GM23338 (cell line): ENCODE measurements around the gene SP9. TPM values are rescaled to one million over a fixed set of nuclear protein-coding genes. Genes with fewer than 3 reads are reported as not detected.

ENCODE experiments used
- ATAC-seq: fragments of 200-7000 bp; cut with Tn5 transposase; 3 replicates; pipeline ENCODE4 v1.9.1; 2020
- DNase-seq: peaks from one replicate; pipeline ENCODE4 v3.0.0-alpha.2; 2015; ENCODE audit warnings: low spot score
- H2AFZ ChIP-seq: fragments of 200-600 bp; sonication (generic); 2 replicates; pipeline ENCODE4 v1.8.0; 2016; ENCODE audit warnings: antibody characterized with exemption, mild to moderate bottlenecking, moderate library complexity
- H3F3A ChIP-seq: fragments of 200-600 bp; sonication (generic); replicated peaks from 2 replicates; pipeline ENCODE4 v1.8.0; 2017; ENCODE audit warnings: antibody characterized with exemption, mixed run types, low read depth
- H3K27ac ChIP-seq: fragments of 200-600 bp; sonication (generic); 2 replicates; pipeline ENCODE4 v1.6.1; 2016; ENCODE audit warnings: low read depth
- H3K27me3 ChIP-seq: fragments of 200-600 bp; sonication (generic); 2 replicates; pipeline ENCODE4 v1.8.0; 2016; ENCODE audit warnings: mild to moderate bottlenecking, mixed run types, moderate library complexity; ENCODE audit not compliant: insufficient read depth
- H3K36me3 ChIP-seq: fragments of 200-600 bp; sonication (generic); 2 replicates; pipeline ENCODE4 v1.8.0; 2016; ENCODE audit warnings: mild to moderate bottlenecking; ENCODE audit not compliant: insufficient read depth
- H3K4me1 ChIP-seq: fragments of 200-600 bp; sonication (generic); 2 replicates; pipeline ENCODE4 v1.8.0; 2016; ENCODE audit warnings: mild to moderate bottlenecking, moderate library complexity; ENCODE audit not compliant: insufficient read depth
- H3K4me2 ChIP-seq: fragments of 200-600 bp; sonication (generic); 2 replicates; pipeline ENCODE4 v1.7.1; 2017; ENCODE audit warnings: mixed run types
- H3K4me3 ChIP-seq: fragments of 200-600 bp; sonication (generic); 2 replicates; pipeline ENCODE4 v1.6.1; 2016; ENCODE audit warnings: mixed run types
- H3K79me2 ChIP-seq: fragments of 200-600 bp; sonication (generic); replicated peaks from 2 replicates; pipeline ENCODE4 v1.8.0; 2017; ENCODE audit warnings: mild to moderate bottlenecking; ENCODE audit not compliant: insufficient read depth
- H3K9me2 ChIP-seq: fragments of 200-600 bp; sonication (generic); 2 replicates; pipeline ENCODE4 v1.8.0; 2017; ENCODE audit not compliant: insufficient read depth
- H4K20me1 ChIP-seq: fragments of 200-600 bp; sonication (generic); replicated peaks from 2 replicates; pipeline ENCODE4 v1.8.0; 2017; ENCODE audit warnings: mild to moderate bottlenecking; ENCODE audit not compliant: insufficient read depth
- H3K27ac Mint-ChIP-seq: 2 replicates; pipeline ENCODE4 v1.8.0; 2020; ENCODE audit warnings: inconsistent platforms, mild to moderate bottlenecking, moderate library complexity, mixed read lengths
- H3K27me3 Mint-ChIP-seq: 3 replicates; pipeline ENCODE4 v1.8.0; 2022; ENCODE audit warnings: low read depth, mild to moderate bottlenecking, moderate library complexity, mixed read lengths, inconsistent platforms; ENCODE audit not compliant: insufficient read depth, poor library complexity
- H3K36me3 Mint-ChIP-seq: 3 replicates; pipeline ENCODE4 v1.8.0; 2021; ENCODE audit warnings: low read depth, mild to moderate bottlenecking, inconsistent platforms, moderate library complexity, mixed read lengths
- H3K4me1 Mint-ChIP-seq: 3 replicates; pipeline ENCODE4 v1.8.0; 2020; ENCODE audit warnings: mild to moderate bottlenecking, inconsistent platforms, mixed read lengths
- H3K4me3 Mint-ChIP-seq: 3 replicates; pipeline ENCODE4 v1.8.0; 2021; ENCODE audit warnings: moderate library complexity, mild to moderate bottlenecking, inconsistent platforms, mixed read lengths
- H3K9me3 Mint-ChIP-seq: 3 replicates; pipeline ENCODE4 v1.8.0; 2020; ENCODE audit warnings: moderate library complexity, mild to moderate bottlenecking, inconsistent platforms, mixed read lengths
- CTCF ChIP-seq, 2 experiments: fragments of 200-600 bp in 1 of 2; sonication (generic) in 1 of 2; conservative IDR thresholded peaks; 2 replicates each; pipeline versions ENCODE4 v1.5.1 to v1.6.1; 2016 to 2017; ENCODE audit warnings: antibody characterized with exemption in 2 of 2, low read depth in 2 of 2, mild to moderate bottlenecking in 2 of 2, moderate library complexity in 1 of 2
- ETS1 ChIP-seq: IDR thresholded peaks from 2 replicates; pipeline ENCODE4 v1.6.1; 2016; ENCODE audit warnings: antibody characterized with exemption
- EZH2 ChIP-seq: fragments of 200-600 bp; sonication (generic); IDR thresholded peaks from one replicate; pipeline ENCODE4 v1.8.0; 2017; ENCODE audit warnings: antibody characterized with exemption, mild to moderate bottlenecking, low read depth; ENCODE audit not compliant: unreplicated experiment
- EZH2phosphoT487 ChIP-seq: fragments of 200-600 bp; sonication (generic); IDR thresholded peaks from one replicate; pipeline ENCODE4 v1.8.1; 2018; ENCODE audit warnings: antibody characterized with exemption; ENCODE audit not compliant: unreplicated experiment
- NANOG ChIP-seq: IDR thresholded peaks from 2 replicates; pipeline ENCODE4 v1.6.1; 2016; ENCODE audit warnings: antibody characterized with exemption, borderline replicate concordance
- POLR2AphosphoS5 ChIP-seq: IDR thresholded peaks from 2 replicates; pipeline ENCODE4 v1.6.1; 2016; ENCODE audit warnings: antibody characterized with exemption, low read depth
- REST ChIP-seq: IDR thresholded peaks from one replicate; pipeline ENCODE4 v1.6.1; 2018; ENCODE audit warnings: antibody characterized with exemption; ENCODE audit not compliant: unreplicated experiment
- ZNF114 ChIP-seq: fragments of 250-450 bp; sonication (Bioruptor Pico); IDR thresholded peaks from 2 replicates; pipeline ENCODE4 v1.5.0; 2020; ENCODE audit warnings: mild to moderate bottlenecking, moderate library complexity
- polyA plus RNA-seq: library from polyadenylated mRNA; unstranded; fragments of >200 nt; fragmentation: Nextera tagmentation; extraction: Ambion mirVana; gene quantifications from 2 replicates; pipeline ENCODE4 v1.2.1, GENCODE V29; 2016
- total RNA-seq: library from RNA; depleted of rRNA; stranded (reverse); fragments of >200 nt; shearing (Covaris generic); gene quantifications from 2 replicates; pipeline ENCODE4 v1.2.3, GENCODE V29; 2014

SP9 gene
- total and polyA plus RNA-seq, 2 experiments from 2014 or later: 0.49 TPM; not detected in 1

GRCh38 chr2:174340400-174341292 lies 5.9 kb downstream of the SP9 start (continued):
- TF ChIP-seq REST: no peak
- no peak for TF ChIP-seq EZH2phosphoT487
- TF ChIP-seq EZH2: no peak
- TF ChIP-seq NANOG: no peak

GRCh38 chr2:174341293-174341994 lies 6.7 kb downstream of the SP9 start:
- peaks cover 7% of the 10 kb centered on the region; the same call in 2 of the 3 replicates for H3K9me3 Mint-ChIP-seq
- Histone ChIP-seq H3F3A (0 out of 2 replicates have a peak, but pooled peaks cover 6% of the 10 kb centered on the region), H3K4me1 (peaks cover 50% of the 10 kb centered on the region), H3K36me3 (no peaks in the 10 kb centered on the region), H3K79me2 (no peaks in the 10 kb centered on the region), H3K27me3 (peaks cover 97% of the 10 kb centered on the region), H3K4me3 (peak overlapping the region; percentile 66), H3K27ac (no peak overlapping the region), H4K20me1 (no peaks in the 10 kb centered on the region), H3K4me2 (peak overlapping the region; percentile 89), H3K9me2 (no peaks in the 10 kb centered on the region), H2AFZ (peak overlapping the region; percentile 18; the same call in 1 of the 2 replicates)
- H3K4me3 Mint-ChIP-seq: peak overlapping the region; percentile 71
- peaks cover 90% of the 10 kb centered on the region for H3K27me3 Mint-ChIP-seq
- H3K36me3 Mint-ChIP-seq: peaks cover 5% of the 10 kb centered on the region; the same call in 1 of the 3 replicates
- ATAC-seq (peak; percentile 30), DNase-seq (peak; percentile 81)
- H3K4me1 Mint-ChIP-seq: peaks cover 54% of the 10 kb centered on the region
- no peak overlapping the region for H3K27ac Mint-ChIP-seq
- TF ChIP-seq ETS1 (no peak), CTCF (conservative IDR thresholded peaks at IDR 0.05; ENCODE audit: low read depth in 2 of 2) (peak; percentile 95 to 99), ZNF114 (CRISPR knock-in tag) (no peak), REST (no peak), POLR2AphosphoS5 (no peak)
